ENCODE measurements around the gene KCTD11. TPM values are rescaled to one million over a fixed set of nuclear protein-coding genes. Genes with fewer than 3 reads are reported as not detected.

KCTD11 gene
- total and polyA plus RNA-seq, 7 donors, result 2.9 to 13.2 (median 5.1) TPM

DNA sequence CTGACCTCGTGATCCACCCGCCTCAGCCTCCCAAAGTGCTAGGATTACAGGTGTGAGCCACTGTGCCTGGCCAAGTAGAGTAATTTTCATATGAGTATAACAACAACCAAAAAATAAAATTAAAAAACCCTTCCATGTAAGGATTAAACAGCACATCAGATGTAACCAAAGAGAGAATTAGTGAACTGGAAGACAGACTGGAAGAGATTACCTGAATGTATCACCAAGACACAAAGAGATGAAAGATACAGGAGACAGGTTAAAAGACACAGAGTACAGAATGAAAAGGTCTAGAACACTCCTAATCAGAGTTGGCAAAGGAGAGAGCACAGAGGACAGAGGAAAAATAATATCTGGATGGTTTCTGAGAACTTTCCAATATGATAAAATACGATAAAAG, 27.2 kb downstream of the KCTD11 start:
- DNase-seq (no peak), ATAC-seq (no peak)
- no peak overlapping the region for H3K27ac ChIP-seq
- H3K9me3 ChIP-seq, result no peaks in the 10 kb centered on the region
- peaks cover 24% of the 10 kb centered on the region for H3K4me1 ChIP-seq
- H3K36me3 ChIP-seq (ENCODE audit: insufficient read depth in 1 of 2, low read depth in 1 of 2), result no peaks in the 10 kb centered on the region
- intact Hi-C loops (cut with DNase I), result no loop called here
- TF ChIP-seq, protein P1, sequence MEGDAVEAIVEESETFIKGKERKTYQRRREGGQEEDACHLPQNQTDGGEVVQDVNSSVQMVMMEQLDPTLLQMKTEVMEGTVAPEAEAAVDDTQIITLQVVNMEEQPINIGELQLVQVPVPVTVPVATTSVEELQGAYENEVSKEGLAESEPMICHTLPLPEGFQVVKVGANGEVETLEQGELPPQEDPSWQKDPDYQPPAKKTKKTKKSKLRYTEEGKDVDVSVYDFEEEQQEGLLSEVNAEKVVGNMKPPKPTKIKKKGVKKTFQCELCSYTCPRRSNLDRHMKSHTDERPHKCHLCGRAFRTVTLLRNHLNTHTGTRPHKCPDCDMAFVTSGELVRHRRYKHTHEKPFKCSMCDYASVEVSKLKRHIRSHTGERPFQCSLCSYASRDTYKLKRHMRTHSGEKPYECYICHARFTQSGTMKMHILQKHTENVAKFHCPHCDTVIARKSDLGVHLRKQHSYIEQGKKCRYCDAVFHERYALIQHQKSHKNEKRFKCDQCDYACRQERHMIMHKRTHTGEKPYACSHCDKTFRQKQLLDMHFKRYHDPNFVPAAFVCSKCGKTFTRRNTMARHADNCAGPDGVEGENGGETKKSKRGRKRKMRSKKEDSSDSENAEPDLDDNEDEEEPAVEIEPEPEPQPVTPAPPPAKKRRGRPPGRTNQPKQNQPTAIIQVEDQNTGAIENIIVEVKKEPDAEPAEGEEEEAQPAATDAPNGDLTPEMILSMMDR (IDR thresholded peaks at IDR 0.05), result no peak
- peaks cover 0 to 2% (median 0%) of the 10 kb centered on the region in 3 donors for H3K27me3 ChIP-seq (ENCODE audit: insufficient read depth in 3 of 3, low read length in 2 of 3)
- 95 to 97% (median 97%) methylated on average over 3 of the region's 3 CpGs for WGBS, 3 donors
- no peak overlapping the region for H3K4me3 ChIP-seq

DNA sequence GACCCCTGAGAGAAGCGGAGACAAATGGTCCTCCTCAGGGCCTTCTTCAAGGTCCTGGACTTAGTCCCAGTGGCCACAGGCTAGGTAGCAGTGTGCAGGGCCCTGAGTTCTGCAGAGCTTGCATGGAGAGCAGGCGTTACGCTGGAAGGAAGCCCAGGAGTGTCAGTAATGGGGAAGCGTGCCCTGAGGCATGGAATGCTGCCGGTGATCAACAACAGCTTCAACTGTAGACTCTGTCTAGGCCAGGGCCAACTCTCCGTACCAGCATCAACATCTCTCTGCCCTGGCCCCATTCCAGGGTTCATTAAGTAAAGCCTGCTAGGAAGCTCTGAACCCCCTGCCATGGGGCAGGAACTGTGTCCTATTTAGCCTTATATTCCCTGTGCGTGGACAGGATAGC, 28.4 kb downstream of the KCTD11 start:
- peak overlapping the region; percentile 82 for H3K27ac ChIP-seq
- ATAC-seq, result peak; percentile 55 to 94 (median 91)
- peaks cover 0 to 2% (median 0%) of the 10 kb centered on the region in 3 donors for H3K27me3 ChIP-seq (ENCODE audit: insufficient read depth in 3 of 3, low read length in 2 of 3)
- peaks cover 24% of the 10 kb centered on the region for H3K4me1 ChIP-seq
- H3K36me3 ChIP-seq (ENCODE audit: insufficient read depth in 1 of 2, low read depth in 1 of 2), result peaks cover 0 to 7% of the 10 kb centered on the region in 2 donors
- intact Hi-C loops (cut with DNase I), result no loop called here
- TF ChIP-seq, protein P1 (IDR thresholded peaks at IDR 0.05), result no peak
- H3K4me3 ChIP-seq, result peak overlapping the region; percentile 71
- H3K9me3 ChIP-seq, result no peaks in the 10 kb centered on the region
- DNase-seq, result peak; percentile 38 to 83
- 12 to 15% (median 13%) methylated on average over 7 of the region's 7 CpGs for WGBS, 3 donors

DNA sequence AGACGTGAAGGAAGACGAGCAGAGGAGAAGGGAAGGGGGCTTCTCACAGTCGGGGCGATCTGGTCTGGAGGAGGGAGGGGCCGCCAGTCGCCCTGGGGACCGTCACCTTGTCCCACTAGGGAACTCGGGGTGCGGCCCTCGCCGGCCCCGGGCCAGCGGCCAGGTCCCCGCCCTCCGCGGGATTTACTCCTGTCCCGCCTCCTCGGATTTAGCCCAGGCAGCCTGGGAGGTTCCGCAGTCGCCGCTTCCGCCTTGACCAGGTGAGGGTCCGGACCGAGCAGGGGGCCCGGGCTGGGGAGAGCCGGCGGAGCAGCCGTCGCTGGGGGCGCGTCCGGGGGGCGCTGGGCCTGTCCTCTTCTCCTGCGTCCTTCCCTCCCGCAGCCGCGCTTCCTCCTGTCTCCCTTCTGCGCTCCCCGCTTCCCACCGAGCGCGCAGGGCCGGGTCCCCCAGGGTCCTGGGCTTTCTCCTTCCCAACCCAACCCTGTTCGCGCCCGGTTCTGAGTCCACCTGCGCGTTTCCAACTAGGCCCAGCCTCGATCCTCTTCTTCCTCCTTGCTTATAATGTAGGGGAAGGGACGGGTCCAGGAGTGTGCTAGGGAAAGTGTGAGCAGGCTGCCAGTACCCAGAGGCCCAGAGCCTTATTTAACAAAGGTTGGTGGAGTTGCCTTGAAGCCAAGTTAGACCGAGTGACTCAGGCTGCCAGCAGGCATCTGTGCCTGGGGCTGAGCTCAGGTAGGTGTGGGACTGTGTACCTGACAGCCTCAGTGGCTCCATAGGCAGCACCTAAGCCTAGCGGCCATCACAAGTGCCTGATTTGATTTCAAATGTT, 29.1 kb downstream of the KCTD11 start, which contains the start of gene TNK1:
TNK1 (plus strand) TSS at position 235 of the 829 bp plus-strand sequence. CDS start 1,838 bp downstream, outside the sequence.
- peak within 1 kb of the TSS; percentile 82 for H3K27ac ChIP-seq
- TF ChIP-seq, protein P1 (IDR thresholded peaks at IDR 0.05), result no peak
- intact Hi-C loops (cut with DNase I), result no loop called here
- H3K27me3 ChIP-seq (ENCODE audit: insufficient read depth in 3 of 3, low read length in 2 of 3), result peaks cover 0 to 2% (median 0%) of the 10 kb centered on the region in 3 donors
- DNase-seq, result peak; percentile 32 to 67
- WGBS, 3 donors, result 6 to 10% (median 9%) methylated on average over 30 to 52 of the region's 52 CpGs
- H3K9me3 ChIP-seq, result no peaks in the 10 kb centered on the region
- peak; percentile 40 to 80 (median 73) for ATAC-seq
- H3K4me3 ChIP-seq, result peak within 1 kb of the TSS; percentile 71
- H3K4me1 ChIP-seq, result peaks cover 24% of the 10 kb centered on the region
- H3K36me3 ChIP-seq (ENCODE audit: insufficient read depth in 1 of 2, low read depth in 1 of 2), result peaks cover 0 to 7% of the 10 kb centered on the region in 2 donors

DNA sequence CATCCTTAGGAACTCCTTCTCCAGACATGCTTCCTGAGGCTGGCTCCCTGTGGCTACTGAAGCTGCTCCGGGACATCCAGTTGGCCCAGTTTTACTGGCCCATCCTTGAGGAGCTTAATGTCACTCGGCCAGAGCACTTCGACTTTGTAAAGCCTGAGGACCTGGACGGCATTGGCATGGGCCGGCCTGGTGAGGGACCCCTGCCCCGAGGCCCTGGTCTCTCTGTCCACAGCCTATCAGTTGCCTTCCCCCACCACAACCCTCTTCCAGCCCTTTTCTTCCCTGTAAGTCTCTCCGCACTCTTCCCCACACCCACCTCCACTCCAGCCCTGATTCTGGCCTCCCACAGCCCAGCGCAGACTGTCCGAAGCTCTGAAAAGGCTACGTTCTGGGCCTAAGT, 30.9 kb downstream of the KCTD11 start:
- Histone ChIP-seq H3K27me3 (ENCODE audit: insufficient read depth in 3 of 3, low read length in 2 of 3) (peaks cover 0 to 2% (median 0%) of the 10 kb centered on the region in 3 donors), H3K4me3 (no peak overlapping the region), H3K27ac (no peak overlapping the region), H3K4me1 (peaks cover 24% of the 10 kb centered on the region), H3K9me3 (no peaks in the 10 kb centered on the region), H3K36me3 (ENCODE audit: insufficient read depth in 1 of 2, low read depth in 1 of 2) (peaks cover 0 to 17% of the 10 kb centered on the region in 2 donors)
- WGBS, 3 donors, result 82 to 87% (median 87%) methylated on average over 10 of the region's 10 CpGs
- intact Hi-C loops (cut with DNase I), result no loop called here
- TF ChIP-seq, protein P1 (IDR thresholded peaks at IDR 0.05), result no peak
- no peak for DNase-seq
- no peak for ATAC-seq

All from psoas muscle (tissue), 8 donors.